ENCODE results near the gene UVSSA.

UVSSA gene

DNA sequence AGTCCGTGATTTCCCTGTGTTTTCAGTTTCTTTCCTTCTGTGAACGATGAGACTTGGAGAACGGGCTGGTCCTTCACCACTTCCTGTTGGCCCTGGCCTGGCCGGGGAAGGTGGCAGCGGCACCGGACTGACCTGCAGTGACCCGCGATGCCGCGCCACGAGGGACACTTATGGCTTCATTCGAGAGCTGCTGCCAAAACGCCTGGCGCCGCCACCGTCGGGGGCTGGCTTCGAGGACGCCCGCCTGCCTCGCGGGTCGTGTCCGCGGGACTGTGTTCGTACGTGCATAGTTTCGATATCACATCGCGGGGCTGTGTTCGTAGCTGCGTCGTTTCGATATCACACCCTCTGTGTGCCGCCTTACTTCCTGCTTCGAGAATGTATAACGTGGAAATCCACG, 7.5 kb upstream of the UVSSA start:
- TF ChIP-seq, protein P1, sequence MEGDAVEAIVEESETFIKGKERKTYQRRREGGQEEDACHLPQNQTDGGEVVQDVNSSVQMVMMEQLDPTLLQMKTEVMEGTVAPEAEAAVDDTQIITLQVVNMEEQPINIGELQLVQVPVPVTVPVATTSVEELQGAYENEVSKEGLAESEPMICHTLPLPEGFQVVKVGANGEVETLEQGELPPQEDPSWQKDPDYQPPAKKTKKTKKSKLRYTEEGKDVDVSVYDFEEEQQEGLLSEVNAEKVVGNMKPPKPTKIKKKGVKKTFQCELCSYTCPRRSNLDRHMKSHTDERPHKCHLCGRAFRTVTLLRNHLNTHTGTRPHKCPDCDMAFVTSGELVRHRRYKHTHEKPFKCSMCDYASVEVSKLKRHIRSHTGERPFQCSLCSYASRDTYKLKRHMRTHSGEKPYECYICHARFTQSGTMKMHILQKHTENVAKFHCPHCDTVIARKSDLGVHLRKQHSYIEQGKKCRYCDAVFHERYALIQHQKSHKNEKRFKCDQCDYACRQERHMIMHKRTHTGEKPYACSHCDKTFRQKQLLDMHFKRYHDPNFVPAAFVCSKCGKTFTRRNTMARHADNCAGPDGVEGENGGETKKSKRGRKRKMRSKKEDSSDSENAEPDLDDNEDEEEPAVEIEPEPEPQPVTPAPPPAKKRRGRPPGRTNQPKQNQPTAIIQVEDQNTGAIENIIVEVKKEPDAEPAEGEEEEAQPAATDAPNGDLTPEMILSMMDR (IDR thresholded peaks at IDR 0.05) = no peak

DNA sequence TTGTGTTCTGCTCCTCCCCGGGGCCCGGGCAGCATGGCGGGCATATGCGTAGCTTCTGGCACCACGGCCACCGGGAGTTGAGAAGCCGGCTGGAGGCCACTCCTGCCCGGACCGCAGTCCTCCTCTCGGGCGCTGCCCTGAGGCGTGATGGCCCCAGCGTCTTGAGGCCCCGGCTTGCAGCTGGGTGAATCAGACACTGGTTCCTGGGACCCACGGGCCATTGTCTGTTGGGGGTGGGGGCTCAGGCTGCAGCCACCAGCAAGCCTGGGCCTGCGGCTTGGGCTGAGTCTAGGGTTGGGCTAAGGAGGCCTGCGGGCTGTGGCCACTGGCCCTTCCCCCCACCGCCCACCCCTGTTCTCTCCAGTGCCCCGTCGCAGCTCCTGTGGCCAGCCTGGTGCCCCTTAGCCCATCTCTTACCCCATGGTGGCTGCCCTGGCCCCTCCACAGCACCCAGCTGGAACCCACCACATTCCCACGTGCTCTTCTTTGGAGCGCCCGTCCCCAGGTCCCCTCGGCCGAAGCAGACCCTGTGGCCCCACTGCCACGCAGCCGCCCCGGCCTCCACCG, 6.7 kb upstream of the UVSSA start:
- TF ChIP-seq, protein P1 (IDR thresholded peaks at IDR 0.05) = no peak

DNA sequence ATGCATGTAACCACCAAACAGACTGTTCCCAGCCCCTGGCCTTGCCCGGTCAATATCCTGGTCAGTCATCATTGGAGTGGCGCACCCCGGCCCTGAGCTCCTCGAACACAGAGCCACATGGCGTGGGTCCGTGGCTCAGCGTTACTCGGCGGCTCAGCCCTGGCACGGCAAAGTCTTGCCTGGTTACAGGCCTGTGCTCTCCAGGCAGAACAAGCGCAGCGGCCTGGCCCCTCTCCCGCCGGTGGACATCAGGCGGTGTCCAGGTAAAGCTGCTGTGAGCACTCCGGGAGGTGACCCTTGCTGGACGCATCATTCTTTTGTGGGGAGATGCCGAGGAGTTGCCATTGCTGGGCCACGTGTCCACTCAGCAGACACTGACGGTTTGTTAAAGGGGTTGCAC, 6.1 kb upstream of the UVSSA start:
- TF ChIP-seq, protein P1 (IDR thresholded peaks at IDR 0.05) = no peak

DNA sequence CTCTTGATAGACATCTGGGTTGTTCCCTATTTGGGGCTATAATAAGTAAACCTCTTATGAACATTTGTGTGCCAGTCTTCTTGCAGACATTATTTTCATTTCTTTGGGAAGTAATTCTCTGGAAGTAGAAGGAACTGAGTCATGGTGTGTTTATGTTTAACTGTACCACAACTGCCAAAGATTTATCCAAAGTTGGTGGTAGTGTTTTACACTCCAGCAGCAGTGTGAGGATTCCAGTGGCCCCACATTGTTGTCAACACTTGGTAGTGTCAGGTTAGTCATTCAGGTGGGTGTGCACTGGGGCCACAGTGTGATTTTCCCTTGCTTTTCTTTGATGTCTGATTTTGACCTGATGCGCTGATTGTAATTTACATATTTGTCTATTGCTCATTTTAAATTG, 5.0 kb upstream of the UVSSA start:
- TF ChIP-seq, protein P1 (IDR thresholded peaks at IDR 0.05) = no peak

DNA sequence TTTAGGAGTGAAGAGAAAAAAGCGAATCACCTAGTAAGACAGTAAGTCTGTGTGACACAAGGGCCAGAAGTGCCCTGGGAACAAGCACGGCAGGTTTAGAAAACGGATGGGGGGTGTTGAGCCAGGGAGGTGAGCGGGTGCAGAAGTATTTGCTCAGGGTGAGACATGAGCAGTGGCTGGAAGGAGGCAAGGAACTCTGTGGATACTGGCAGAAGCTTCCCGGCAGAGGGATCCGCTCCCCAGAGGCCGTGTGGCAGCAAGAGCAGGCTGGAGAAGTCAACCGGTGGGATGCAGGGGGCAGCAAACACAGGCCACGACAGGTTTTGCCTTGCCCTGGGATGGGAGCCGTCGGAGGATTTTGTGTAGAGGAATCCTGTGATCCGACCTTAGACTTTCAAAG, 2.3 kb upstream of the UVSSA start:
- TF ChIP-seq, protein P1 (IDR thresholded peaks at IDR 0.05) = no peak

DNA sequence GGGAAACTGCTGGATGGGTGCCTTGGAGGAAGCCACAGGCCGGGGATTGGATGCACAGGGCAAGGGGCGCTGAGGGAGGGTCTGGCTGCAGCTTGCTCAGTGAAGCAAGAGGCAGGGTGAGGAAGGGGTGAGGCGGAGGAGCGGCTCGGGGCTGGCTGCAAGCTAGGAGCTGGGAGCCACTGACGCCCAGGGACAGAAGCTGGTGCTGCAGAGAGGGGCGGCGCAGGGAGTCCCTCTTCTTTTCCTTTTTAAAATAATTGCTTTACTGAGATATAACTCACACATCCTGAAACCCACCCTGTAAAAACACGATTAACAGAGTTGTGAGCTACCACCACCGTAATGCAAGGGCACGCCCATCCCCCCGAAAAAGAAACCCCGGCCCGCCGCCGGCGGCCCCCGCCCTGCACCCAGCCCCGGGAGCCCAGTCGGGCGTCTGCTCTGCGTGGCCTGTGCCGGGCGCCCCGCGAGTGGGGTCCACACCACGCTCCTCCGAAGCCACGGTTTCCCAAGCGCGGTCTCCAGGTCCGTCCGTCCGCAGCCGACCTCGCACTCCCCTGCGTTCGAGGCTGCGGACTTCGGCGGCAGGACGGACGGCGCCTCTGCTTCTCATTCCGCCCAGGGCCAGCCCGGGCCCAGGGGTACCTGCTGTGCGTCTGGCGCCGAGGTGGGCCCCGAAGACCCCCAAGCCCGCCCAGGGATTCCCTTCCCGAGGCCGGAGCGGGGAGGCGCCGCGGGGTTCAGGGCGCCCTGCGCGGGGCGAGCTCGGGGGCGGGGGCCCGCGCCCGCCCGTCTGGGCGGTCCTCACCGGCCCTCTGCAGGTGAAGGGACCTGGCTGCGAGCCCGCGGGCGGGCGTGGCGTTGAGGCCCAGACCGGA, 866 bp upstream of the UVSSA start:
- TF ChIP-seq, protein P1 (IDR thresholded peaks at IDR 0.05) = no peak

DNA sequence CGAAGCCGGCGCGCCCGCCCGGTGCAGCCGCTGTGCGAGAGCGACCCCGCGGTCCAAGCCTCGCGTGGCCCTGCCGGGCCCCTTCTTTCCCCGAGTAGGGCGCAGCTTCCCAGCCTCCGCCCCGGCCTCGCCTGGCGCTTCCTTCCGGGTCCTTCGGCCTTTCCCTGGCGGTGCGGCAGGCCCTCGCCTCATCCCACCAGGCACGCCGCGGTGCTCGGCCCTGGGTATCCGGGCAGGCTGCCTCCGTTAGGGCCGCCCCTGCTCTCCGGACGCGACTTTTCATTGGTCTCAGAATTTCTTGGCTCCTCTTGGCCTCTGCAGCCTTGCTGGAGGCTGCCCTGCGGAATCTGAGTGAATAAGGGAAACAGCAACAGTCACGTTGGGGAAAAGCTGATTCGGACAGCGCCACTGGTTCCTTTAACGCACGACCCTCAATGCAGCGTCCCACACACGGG, 429 bp downstream of the UVSSA start:
- TF ChIP-seq, protein P1 (IDR thresholded peaks at IDR 0.05) = no peak
